ENCODE data around the gene CD86.
"Not testable (repeated sequence)": the region's sequence is repeated elsewhere in the genome, so short reads cannot be mapped to it uniquely, and the experiment has no call there.

Gene CD86

DNA sequence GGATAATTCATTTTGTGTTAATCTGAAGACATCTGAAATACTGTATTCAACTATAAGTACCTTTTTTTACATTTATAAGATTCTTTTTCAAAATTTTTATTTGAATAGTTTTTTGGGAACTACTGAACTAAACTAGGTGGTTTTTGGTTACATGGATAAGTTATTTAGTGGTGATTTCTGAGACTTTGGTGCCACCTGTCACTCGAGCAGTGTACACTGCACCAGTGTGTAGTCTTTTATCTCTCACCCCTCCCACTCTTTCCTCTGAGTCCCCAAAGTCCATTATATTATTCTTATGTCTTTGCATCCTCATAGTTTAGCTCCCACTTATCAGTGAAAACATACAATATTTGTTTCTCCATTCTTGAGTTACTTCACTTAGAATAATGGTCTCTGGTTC lies 57.6 kb downstream of the CD86 start:
- no peak for TF ChIP-seq Cebpa-rat (IDR thresholded peaks at IDR 0.05)
- Histone ChIP-seq H3K27ac (no peak overlapping the region), H3K4me1 (peaks cover 10% of the 10 kb centered on the region)

DNA sequence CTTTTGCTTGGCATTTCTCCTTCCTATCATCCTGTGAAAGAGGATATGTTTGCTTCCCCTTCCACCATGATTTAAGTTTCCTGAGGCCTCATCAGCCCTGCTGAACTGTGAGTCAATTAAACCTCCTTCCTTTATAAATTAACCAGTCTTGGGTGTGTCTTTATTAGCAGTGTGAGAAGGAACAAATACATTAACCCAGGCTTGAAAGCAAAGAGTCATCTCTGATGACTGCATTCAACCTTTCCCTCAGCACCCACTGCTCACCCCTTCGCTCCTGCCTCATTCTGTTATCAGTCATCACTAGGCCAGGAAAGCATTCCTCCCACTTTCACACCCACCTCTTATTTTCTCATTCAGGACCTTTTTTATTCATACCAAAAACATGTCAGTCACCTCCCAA lies 68.7 kb downstream of the CD86 start:
- Histone ChIP-seq H3K9ac (no peak overlapping the region), H3K4me2 (no peak overlapping the region), H3K36me3 (no peaks in the 10 kb centered on the region), H3K4me3 (no peak overlapping the region), H4K20me1 (no peaks in the 10 kb centered on the region), H3K27me3 (no peaks in the 10 kb centered on the region), H3K27ac (no peak overlapping the region), H3K9me3 (peaks cover 15% of the 10 kb centered on the region), H3K4me1 (no peaks in the 10 kb centered on the region)
- no peak for TF ChIP-seq Cebpa-rat (IDR thresholded peaks at IDR 0.05)

More for the DNA sequence above, 57.6 kb downstream of the CD86 start:
- H3K4me3 ChIP-seq = no peak overlapping the region
- H3K9me3 ChIP-seq = no peaks in the 10 kb centered on the region
- no peak overlapping the region for H3K9ac ChIP-seq
- no peaks in the 10 kb centered on the region for H3K27me3 ChIP-seq
- H4K20me1 ChIP-seq = no peaks in the 10 kb centered on the region
- no peaks in the 10 kb centered on the region for H3K36me3 ChIP-seq
- no peak overlapping the region for H3K4me2 ChIP-seq

DNA sequence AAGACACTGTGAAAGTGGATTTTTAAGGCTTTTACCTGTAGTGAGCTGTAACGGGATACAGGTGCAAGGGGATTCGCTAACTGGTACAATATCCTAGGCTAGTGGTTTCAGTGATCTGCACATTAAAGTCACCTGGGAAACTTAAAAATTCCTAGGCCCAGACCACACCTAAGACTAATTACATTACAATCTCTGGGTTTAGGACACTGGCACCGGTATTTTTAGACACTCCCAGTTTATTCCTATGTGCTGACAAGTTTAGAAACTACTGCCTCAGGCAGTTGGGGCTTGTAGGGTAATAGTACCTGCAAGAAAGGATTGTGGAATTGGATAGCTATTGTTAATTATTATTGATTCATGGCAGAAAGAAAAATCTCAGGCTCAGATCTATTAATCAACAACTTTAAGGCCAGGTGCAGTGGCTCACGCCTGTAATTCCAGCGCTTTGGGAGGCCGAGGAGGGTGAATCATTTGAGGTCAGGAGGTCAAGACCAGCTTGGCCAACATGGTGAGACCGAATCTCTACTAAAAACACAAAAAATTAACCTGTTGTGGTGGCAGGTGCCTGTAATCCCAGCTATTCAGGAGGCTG lies 77.9 kb downstream of the CD86 start:
- Histone ChIP-seq H3K9me3 (peaks cover 8% of the 10 kb centered on the region; the same call in 1 of the 2 replicates), H3K27me3 (no peaks in the 10 kb centered on the region), H3K4me1 (no peaks in the 10 kb centered on the region), H3K9ac (no peak overlapping the region), H3K36me3 (no peaks in the 10 kb centered on the region), H3K4me2 (no peak overlapping the region), H3K27ac (no peak overlapping the region), H4K20me1 (no peaks in the 10 kb centered on the region), H3K4me3 (no peak overlapping the region)
- no peak for TF ChIP-seq Cebpa-rat (IDR thresholded peaks at IDR 0.05)

GRCh38 chr3:122146466-122146865 lies 91.3 kb downstream of the CD86 start:
- Histone ChIP-seq H3K4me3 (no peak overlapping the region), H3K4me1 (peaks cover 17% of the 10 kb centered on the region), H4K20me1 (no peaks in the 10 kb centered on the region), H3K36me3 (no peaks in the 10 kb centered on the region), H3K9me3 (peaks cover 21% of the 10 kb centered on the region), H3K27ac (no peak overlapping the region), H3K4me2 (no peak overlapping the region), H3K9ac (no peak overlapping the region), H3K27me3 (no peaks in the 10 kb centered on the region)
- no peak for TF ChIP-seq Cebpa-rat (IDR thresholded peaks at IDR 0.05)

- no peak overlapping the region for H3K27ac ChIP-seq
- no peaks in the 10 kb centered on the region for H3K27me3 ChIP-seq
- no peak for TF ChIP-seq Cebpa-rat (IDR thresholded peaks at IDR 0.05)
- peak overlapping the region; percentile 11; the same call in 1 of the 2 replicates for H3K4me2 ChIP-seq
- H3K4me3 ChIP-seq = no peak overlapping the region
- no peaks in the 10 kb centered on the region for H4K20me1 ChIP-seq
- peaks cover 12% of the 10 kb centered on the region for H3K9me3 ChIP-seq
- H3K36me3 ChIP-seq = no peaks in the 10 kb centered on the region
- H3K9ac ChIP-seq = no peak overlapping the region
- H3K4me1 ChIP-seq = peaks cover 17% of the 10 kb centered on the region
Observed at GRCh38 chr3:122148941-122149627, 93.9 kb downstream of the CD86 start.

GRCh38 chr3:122151480-122151879 lies 96.3 kb downstream of the CD86 start:
- TF ChIP-seq Cebpa-rat (IDR thresholded peaks at IDR 0.05) = no peak
- no peaks in the 10 kb centered on the region for H3K27me3 ChIP-seq
- no peaks in the 10 kb centered on the region for H4K20me1 ChIP-seq
- H3K36me3 ChIP-seq = no peaks in the 10 kb centered on the region
- no peak overlapping the region for H3K27ac ChIP-seq
- H3K4me2 ChIP-seq = no peak overlapping the region
- peaks cover 36% of the 10 kb centered on the region for H3K9me3 ChIP-seq
- H3K9ac ChIP-seq = no peak overlapping the region
- no peak overlapping the region for H3K4me3 ChIP-seq
- peaks cover 17% of the 10 kb centered on the region for H3K4me1 ChIP-seq

GRCh38 chr3:122164983-122165382 lies 109.8 kb downstream of the CD86 start:
- H3K4me3 ChIP-seq, H3K9ac ChIP-seq, H3K27ac ChIP-seq, H3K27me3 ChIP-seq, H4K20me1 ChIP-seq, H3K36me3 ChIP-seq, H3K4me2 ChIP-seq, H3K4me1 ChIP-seq: not testable (repeated sequence)
- peaks cover 25% of the 10 kb centered on the region for H3K9me3 ChIP-seq

DNA sequence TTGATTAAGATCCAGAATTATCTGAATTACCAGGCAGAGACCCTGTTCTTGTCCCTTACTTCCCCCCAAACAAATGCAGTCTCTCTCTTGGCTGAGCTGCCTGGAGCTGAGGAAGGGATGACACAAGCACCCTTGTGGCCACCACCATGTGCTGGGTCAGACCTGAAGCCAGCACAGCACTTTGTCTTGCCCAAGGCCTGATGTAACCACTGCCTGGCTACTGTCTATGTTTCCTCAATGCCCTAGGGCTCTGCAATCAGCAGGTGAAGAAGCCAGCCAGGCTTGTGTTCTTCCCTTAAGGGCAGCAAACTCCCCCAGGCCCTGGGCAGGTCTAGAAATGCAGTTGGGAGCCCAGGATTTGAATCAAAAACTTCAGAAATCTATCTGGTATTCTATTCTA lies 112.5 kb downstream of the CD86 start:
- Histone ChIP-seq H3K27me3 (no peaks in the 10 kb centered on the region), H3K9ac (no peak overlapping the region), H3K4me3 (no peak overlapping the region), H3K27ac (no peak overlapping the region), H4K20me1 (no peaks in the 10 kb centered on the region), H3K4me1 (no peaks in the 10 kb centered on the region), H3K4me2 (no peak overlapping the region), H3K9me3 (peaks cover 31% of the 10 kb centered on the region), H3K36me3 (no peaks in the 10 kb centered on the region)
- TF ChIP-seq Cebpa-rat (IDR thresholded peaks at IDR 0.05) = no peak

GRCh38 chr3:122168044-122168443 lies 112.9 kb downstream of the CD86 start:
- no peak overlapping the region for H3K4me2 ChIP-seq
- no peak for TF ChIP-seq Cebpa-rat (IDR thresholded peaks at IDR 0.05)
- no peak overlapping the region for H3K27ac ChIP-seq
- no peaks in the 10 kb centered on the region for H3K4me1 ChIP-seq
- H3K36me3 ChIP-seq = no peaks in the 10 kb centered on the region
- H3K4me3 ChIP-seq = no peak overlapping the region
- no peaks in the 10 kb centered on the region for H4K20me1 ChIP-seq
- H3K27me3 ChIP-seq = no peaks in the 10 kb centered on the region
- no peak overlapping the region for H3K9ac ChIP-seq
- peaks cover 35% of the 10 kb centered on the region for H3K9me3 ChIP-seq

GRCh38 chr3:122169911-122170310 lies 114.7 kb downstream of the CD86 start:
- H3K9me3 ChIP-seq = peaks cover 49% of the 10 kb centered on the region
- H3K4me2 ChIP-seq = no peak overlapping the region
- no peaks in the 10 kb centered on the region for H3K4me1 ChIP-seq
- H3K4me3 ChIP-seq = no peak overlapping the region
- H4K20me1 ChIP-seq = no peaks in the 10 kb centered on the region
- no peak overlapping the region for H3K27ac ChIP-seq
- no peak for TF ChIP-seq Cebpa-rat (IDR thresholded peaks at IDR 0.05)
- no peaks in the 10 kb centered on the region for H3K36me3 ChIP-seq
- H3K27me3 ChIP-seq = no peaks in the 10 kb centered on the region
- H3K9ac ChIP-seq = no peak overlapping the region

Measured in BLaER1 (cell line).